ENCODE results near the gene TSPAN14.

TSPAN14 gene

DNA sequence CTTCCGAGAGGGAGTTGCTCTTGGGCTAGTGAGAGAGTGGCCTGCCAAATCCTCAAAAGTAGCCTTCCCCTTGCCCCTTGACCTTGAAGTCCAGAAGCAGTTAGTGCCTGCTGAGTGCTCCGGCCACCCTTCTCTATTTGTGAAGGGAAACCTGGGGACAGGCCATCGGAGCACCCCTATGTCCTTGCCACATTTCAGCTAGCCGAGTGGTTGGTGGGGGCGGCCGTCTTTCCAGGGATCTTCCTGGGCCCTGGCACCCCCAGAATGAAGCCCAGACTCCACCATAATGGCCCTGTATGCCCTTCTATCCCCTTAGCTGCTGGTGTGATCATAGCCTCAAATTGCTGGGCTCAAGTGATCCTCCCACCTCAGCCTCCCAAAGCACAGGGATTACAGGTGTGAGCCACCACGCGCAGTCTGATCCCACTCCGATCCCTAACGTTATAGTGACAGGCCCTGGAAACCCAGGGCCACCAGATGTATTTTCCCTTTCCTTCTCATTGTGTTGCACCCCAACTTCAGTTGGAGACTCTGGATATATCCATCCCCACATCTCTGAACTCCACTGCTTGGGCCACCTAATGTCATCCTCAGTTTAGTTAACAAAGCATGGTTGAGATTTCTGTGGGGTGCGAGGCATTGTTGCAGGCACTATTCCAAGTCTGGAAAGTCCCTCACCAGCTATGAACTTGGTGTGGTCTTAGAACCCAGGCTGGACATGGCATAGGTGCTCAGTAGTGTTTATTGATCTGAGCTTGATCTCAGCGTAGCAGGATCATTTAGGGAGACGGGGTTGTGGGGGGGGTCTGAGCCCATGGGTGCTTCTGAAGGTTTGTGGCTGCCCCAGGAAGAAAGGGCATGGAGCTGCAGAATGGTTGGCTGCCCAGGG, 1.6 kb downstream of the TSPAN14 start:
- DNase-seq = no peak

- no peak for DNase-seq
Observed at GRCh38 chr10:80457554-80458262, 3.6 kb downstream of the TSPAN14 start.

DNA sequence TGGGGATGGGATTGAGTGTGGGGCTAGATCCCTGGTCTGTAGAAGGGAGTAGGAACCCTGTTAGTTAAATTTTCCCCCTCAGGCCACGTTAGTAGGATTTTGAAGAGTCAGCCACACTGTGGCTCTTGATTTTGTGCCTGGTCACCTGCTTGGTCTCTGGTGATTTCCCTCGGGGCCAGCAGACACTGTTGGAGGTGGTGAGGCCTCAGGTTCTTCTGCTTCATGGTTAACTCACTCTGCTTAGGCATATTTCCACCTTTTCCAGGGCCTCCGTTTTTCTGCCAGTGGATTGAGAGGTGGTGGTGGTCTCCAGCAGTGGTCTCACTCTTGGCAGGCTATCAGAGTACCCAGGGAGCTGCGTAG, 4.1 kb downstream of the TSPAN14 start:
- DNase-seq = no peak

- DNase-seq = no peak
Observed at GRCh38 chr10:80458638-80459037, 4.5 kb downstream of the TSPAN14 start.

DNA sequence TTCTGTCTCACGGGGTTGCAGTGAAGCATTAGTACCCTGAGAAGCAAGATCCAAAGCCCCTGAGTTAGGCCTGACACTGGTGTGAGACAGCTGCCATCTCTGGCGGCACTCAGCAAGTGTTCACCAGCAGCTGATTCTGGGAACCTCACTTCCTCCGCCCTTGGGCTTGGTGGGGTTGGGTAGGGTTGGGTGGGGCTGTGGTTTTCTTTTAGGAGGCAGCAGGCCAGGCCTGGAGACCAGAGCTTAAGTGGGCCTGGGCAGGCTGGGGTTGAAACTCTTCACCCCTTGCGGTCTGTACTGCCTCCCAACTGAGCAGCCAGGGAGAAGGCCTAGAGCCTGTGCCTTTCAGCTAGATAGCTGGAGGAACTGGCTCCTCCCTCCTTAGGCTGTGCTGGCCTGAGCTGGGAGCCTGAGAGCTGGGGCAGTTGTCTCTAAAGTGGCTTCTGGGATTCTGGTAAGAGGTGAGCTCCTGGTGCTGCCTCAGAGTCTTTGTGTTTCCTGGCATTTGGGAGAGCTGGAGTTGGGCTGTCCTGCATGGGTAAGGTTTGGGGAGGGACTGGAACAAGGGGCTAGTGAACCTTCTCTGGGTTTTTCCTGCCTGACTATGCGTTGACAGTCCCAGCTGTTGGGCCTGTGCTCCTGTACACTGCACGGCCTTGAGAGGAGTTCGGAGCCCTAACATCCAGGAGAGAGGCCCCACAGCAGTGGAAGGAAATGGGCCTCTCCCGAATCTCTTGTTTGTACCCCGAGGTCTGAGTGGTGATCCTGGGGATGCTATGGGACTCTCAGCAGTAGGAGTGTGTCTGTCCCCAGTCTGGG, 5.1 kb downstream of the TSPAN14 start:
- peak; percentile 76 to 86 (median 78) for DNase-seq

GRCh38 chr10:80460399-80461207, 6.5 kb downstream of the TSPAN14 start:
- peak; percentile 37 to 64 (median 56) for DNase-seq

DNA sequence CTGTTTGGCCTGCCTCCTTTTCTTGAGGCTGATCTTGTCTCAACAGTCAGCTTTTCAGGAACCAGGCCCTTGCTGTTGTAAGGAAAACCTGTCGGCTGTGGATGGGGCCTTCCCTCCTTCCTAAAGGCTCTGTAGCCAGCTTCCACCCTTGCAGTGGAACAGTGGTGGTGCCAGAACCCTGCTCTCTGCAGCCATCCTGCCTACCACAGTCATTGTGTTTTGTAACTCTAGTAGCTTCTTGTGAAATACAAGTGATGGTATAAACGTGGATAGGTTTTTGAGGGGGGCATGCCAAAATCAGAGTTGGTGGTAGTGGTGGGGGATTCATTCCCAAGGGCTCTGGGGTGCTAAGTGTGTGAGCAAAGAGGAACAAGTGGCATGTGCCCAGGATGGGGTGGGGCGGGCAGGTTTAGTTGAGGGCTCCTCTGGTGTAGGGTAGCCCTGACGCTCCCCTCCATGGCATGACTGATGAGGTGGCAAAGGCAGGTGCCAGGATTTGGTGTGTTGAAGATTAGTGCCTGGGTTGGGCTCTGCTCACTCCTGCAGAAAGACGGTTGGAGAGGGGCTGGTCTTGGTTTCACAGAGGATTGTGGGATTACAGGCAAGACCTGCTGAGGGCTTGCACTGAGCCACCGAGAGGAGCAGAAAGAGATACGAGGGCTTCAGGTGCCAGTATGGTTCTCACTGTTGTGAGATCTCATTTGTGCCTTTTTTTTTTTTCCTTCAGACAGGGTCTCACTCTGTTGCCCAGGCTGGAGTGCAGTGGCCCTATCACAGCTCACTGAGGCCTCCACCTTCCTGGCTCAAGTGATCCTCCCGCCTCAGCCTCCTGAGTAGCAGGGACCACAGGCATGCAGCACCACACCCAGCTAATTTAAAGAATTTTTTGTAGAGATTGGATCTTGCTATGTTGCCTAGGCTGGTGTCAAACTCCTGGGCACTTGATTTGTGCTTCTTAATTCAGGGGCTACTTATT, 7.4 kb downstream of the TSPAN14 start:
- peak; percentile 24 to 58 (median 52) for DNase-seq

GRCh38 chr10:80462299-80462980, 8.3 kb downstream of the TSPAN14 start:
- DNase-seq = peak in 1 of 4 experiments; percentile 47

GRCh38 chr10:80462981-80463741, 9.1 kb downstream of the TSPAN14 start:
- DNase-seq = peak in 2 of 4 experiments; percentile 57 to 73

GRCh38 chr10:80463868-80464267, 9.8 kb downstream of the TSPAN14 start:
- no peak for DNase-seq

GRCh38 chr10:80464557-80465450, 10.7 kb downstream of the TSPAN14 start:
- DNase-seq = no peak

DNA sequence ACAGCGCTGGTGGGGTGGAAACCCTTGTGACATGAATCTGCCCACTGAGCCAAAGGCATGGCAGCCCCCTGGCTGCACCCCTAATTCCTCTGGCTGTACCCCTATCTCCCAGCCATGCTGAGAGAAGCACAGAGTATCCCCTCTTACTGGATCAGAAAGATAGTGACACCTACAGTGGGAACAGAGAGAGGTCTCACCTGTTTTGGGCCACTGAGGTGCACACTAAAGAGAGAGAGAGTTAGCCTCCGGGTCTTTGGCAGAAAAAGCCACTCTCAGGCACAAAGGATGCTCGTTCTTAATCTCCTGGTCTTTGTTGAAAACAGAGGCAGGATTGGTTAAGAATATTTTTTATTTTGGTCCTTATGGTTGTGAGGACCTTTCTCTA, 11.3 kb downstream of the TSPAN14 start:
- no peak for DNase-seq

DNA sequence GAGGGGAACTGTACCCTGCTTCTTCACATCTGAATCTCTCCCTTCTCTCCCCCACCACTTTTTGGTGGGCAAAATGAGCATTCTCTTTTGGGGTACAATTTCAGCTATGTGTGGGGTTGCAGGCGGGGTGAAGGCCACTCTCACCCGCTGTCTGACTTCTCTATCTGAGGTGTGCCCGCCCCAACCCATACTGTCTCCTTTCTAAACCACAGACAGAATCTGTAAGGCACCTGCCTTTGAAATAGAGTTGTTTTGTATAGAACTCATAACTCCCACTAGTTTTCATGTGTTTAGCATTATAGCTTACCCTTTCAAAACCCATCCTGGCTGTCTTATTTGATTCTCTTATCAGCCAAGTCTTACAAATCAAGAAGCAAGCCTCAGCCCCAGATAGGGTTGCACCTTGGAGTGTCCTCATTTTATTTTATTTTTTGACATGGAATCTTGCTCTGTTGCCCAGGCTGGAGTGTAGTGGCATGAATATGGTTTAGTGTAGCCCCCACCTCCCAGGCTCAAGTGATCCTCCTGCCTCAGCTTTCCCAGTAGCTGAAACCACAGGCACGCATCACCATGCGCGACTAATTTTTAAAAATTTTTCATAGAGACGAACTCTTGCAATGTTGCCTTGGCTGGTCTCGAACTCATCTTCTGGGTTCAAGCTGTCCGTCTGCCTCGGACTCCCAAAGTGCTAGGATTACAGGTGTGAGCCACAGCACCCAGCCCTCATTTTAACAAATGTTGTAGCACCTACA, 11.9 kb downstream of the TSPAN14 start:
- DNase-seq = no peak

DNA sequence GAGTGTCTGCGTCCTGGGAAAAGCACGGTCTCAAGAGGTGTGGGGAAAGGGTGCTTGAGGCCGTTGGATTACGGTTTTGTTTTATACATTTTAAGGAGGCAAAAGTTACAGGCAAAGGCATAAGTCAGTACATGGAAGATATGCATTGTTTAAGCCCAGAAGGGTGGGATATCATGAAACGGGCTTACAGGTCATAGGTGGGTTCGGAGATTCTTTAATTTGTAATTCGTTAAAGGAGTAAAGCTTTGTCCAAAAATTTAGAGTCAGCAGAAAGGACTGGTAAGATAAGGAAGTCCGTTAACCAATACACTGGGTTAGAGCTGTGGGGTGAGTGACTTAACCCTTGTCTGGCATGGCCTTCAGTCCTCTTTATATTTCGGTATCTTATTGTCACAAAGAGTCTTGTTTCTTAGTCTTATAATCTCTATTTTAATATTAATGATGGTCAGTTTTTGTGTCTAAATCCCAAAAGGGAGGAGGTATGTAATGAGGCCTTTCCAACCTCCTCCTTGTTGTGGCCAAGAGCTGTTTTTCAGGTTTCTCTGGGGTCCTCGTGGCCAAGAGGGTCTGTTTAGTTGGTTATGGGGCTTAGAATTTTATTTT, 12.7 kb downstream of the TSPAN14 start:
- DNase-seq = peak in 3 of 4 experiments; percentile 38 to 52 (median 48)

DNA sequence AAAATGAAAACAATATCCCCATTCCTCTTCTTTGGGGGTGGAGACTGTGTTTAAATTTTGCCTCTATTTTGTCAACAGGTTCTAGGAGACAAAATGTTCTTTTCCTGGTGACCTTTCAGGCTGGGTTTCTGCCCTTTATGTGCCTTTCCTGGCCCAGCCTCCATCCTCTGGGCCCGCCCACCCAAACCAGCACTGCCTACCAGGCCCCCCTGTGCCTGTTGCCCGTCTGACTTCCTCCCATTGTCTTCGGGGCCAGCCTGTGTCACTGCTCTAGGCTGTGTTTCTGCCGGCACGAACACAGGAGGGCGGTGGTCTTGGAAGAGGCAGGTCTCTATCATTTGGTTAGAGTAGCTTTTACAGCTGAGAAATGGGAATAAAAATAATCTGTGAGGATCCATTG, 13.9 kb downstream of the TSPAN14 start:
- peak; percentile 41 to 71 (median 68) for DNase-seq

GRCh38 chr10:80468806-80469421, 14.8 kb downstream of the TSPAN14 start:
- DNase-seq = no peak

DNA sequence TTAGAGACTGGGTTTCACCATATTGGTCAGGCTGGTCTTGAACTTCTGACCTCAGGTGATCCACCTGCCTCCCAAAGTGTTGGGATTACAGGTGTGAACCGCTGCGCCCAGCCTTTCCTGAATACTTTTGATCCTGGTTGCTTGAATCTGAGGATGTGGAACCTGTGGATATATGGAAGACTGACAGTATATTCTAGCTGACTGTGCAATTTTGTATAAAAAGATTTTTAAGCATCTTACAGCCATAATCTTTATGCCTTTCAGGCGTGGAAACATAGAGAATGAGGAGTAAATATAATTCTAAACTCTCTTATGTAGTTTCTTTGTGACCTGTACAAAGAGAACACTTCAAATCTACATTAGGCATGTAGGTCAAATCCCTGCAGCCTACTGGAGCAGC, 16.2 kb downstream of the TSPAN14 start:
- DNase-seq = no peak
